ENCODE results near the gene CCM2. TPM values are rescaled to one million over a fixed set of nuclear protein-coding genes. Genes with fewer than 3 reads are reported as not detected.

CCM2 gene
- total RNA-seq, 3 donors from 2014 or later (not counting 1 experiment from before 2014, with no cell fraction given) = 66.2 to 104 (median 97.5) TPM

DNA sequence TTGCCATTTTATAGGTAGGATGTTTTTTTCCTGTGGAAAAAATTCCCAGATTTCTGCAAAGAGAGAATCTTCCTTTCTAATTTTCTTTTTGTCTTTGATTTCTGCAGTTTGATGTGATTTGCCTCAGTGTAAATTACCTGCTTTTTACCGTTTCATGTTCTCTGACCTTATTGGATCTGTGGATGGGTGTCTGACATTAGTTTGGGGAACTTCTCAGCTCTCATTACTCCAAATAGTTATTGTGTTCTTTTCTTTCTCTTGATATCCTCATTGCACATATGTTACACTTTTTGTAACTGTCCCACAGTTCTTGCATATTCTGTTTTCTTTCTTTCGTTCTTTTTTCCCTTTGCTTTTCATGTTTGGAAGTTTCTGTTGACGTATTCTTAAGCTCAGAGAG lies 60.3 kb downstream of the CCM2 start:
- no peak overlapping the region for H3K27ac ChIP-seq (ENCODE audit: low read length)
- H3K4me3 ChIP-seq (ENCODE audit: low read length) = no peak overlapping the region
- peaks cover 46% of the 10 kb centered on the region for H3K36me3 ChIP-seq (ENCODE audit: control insufficient read depth, insufficient read depth, low read length)
- intact Hi-C loops (cut with micrococcal nuclease) = no loop called here
- Mint-ChIP-seq H3K4me3 (no peak overlapping the region), H3K27ac (peak overlapping the region; percentile 56 to 58), H3K9me3 (no peaks in the 10 kb centered on the region), H3K4me1 (peaks cover 66 to 82% of the 10 kb centered on the region in 2 donors), H3K36me3 (no peaks in the 10 kb centered on the region), H3K27me3 (ENCODE audit: low read depth in 2 of 2) (no peaks in the 10 kb centered on the region)
- peaks cover 27% of the 10 kb centered on the region for H3K4me1 ChIP-seq (ENCODE audit: control insufficient read depth, insufficient read depth, low read length)
- no peak for DNase-seq
- 97% methylated on average over 2 of the region's 3 CpGs for WGBS (ENCODE audit: insufficient coverage)
- TF ChIP-seq, protein P1, sequence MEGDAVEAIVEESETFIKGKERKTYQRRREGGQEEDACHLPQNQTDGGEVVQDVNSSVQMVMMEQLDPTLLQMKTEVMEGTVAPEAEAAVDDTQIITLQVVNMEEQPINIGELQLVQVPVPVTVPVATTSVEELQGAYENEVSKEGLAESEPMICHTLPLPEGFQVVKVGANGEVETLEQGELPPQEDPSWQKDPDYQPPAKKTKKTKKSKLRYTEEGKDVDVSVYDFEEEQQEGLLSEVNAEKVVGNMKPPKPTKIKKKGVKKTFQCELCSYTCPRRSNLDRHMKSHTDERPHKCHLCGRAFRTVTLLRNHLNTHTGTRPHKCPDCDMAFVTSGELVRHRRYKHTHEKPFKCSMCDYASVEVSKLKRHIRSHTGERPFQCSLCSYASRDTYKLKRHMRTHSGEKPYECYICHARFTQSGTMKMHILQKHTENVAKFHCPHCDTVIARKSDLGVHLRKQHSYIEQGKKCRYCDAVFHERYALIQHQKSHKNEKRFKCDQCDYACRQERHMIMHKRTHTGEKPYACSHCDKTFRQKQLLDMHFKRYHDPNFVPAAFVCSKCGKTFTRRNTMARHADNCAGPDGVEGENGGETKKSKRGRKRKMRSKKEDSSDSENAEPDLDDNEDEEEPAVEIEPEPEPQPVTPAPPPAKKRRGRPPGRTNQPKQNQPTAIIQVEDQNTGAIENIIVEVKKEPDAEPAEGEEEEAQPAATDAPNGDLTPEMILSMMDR (IDR thresholded peaks at IDR 0.05) = no peak
- H3K27me3 ChIP-seq (ENCODE audit: control insufficient read depth, insufficient read depth, low read length) = no peaks in the 10 kb centered on the region
- ATAC-seq = no peak
- H3K9me3 ChIP-seq (ENCODE audit: control insufficient read depth, insufficient read depth, low read length) = no peaks in the 10 kb centered on the region

- Histone ChIP-seq H3K36me3 (ENCODE audit: control insufficient read depth, insufficient read depth, low read length) (peaks cover 55% of the 10 kb centered on the region), H3K27me3 (ENCODE audit: control insufficient read depth, insufficient read depth, low read length) (no peaks in the 10 kb centered on the region), H3K9me3 (ENCODE audit: control insufficient read depth, insufficient read depth, low read length) (no peaks in the 10 kb centered on the region), H3K27ac (ENCODE audit: low read length) (no peak overlapping the region), H3K4me1 (ENCODE audit: control insufficient read depth, insufficient read depth, low read length) (peaks cover 28% of the 10 kb centered on the region), H3K4me3 (ENCODE audit: low read length) (no peak overlapping the region)
- Mint-ChIP-seq H3K27me3 (ENCODE audit: low read depth in 2 of 2) (no peaks in the 10 kb centered on the region), H3K9me3 (no peaks in the 10 kb centered on the region), H3K27ac (peak overlapping the region; percentile 56 to 58), H3K4me1 (peaks cover 65 to 82% of the 10 kb centered on the region in 2 donors), H3K4me3 (no peak overlapping the region), H3K36me3 (no peaks in the 10 kb centered on the region)
- no CpG with 5 or more reads among the region's 2 CpGs for WGBS (ENCODE audit: insufficient coverage)
- no peak for DNase-seq
- intact Hi-C loops (cut with micrococcal nuclease) = no loop called here
- TF ChIP-seq, protein P1 (IDR thresholded peaks at IDR 0.05) = no peak
- no peak for ATAC-seq
Measured at GRCh38 chr7:45061352-45061751, 61.4 kb downstream of the CCM2 start.

DNA sequence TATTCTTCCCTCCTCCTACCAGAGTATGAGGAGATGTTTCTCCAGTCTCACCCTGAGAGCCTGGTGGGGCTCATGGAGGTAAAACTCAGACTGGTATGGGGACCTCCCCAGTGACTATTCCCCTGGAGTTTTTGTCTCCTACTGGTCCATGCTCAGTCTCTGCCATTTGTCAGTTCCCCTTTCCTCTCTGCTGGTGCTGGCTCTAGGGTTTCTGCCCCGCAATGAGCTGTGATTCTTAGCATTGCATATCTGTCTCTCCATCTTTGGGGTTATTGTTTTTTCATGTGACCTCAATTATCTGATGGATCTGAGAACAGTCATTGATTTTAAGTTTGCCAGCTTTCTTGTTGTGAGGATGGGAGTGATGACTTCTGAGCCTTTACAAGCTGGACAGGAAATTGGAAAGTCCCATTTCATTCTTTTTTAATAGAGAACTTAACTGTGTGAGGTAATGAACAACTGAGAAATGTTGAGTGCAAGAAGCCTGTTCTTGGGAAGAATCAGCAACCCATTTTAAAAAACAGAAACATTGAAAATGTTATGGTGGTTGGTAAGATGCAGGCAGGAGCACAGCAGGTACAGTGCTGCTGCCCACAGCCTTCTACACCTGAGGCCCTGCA lies 61.9 kb downstream of the CCM2 start:
- peak in 1 of 3 donors; percentile 26 for ATAC-seq
- Histone ChIP-seq H3K36me3 (ENCODE audit: control insufficient read depth, insufficient read depth, low read length) (peaks cover 55% of the 10 kb centered on the region), H3K4me3 (ENCODE audit: low read length) (no peak overlapping the region), H3K4me1 (ENCODE audit: control insufficient read depth, insufficient read depth, low read length) (peaks cover 28% of the 10 kb centered on the region), H3K27me3 (ENCODE audit: control insufficient read depth, insufficient read depth, low read length) (no peaks in the 10 kb centered on the region), H3K27ac (ENCODE audit: low read length) (no peak overlapping the region), H3K9me3 (ENCODE audit: control insufficient read depth, insufficient read depth, low read length) (no peaks in the 10 kb centered on the region)
- DNase-seq = no peak
- H3K4me3 Mint-ChIP-seq = peak overlapping the region; percentile 4
- peak overlapping the region; percentile 56 to 58 for H3K27ac Mint-ChIP-seq
- TF ChIP-seq, protein P1 (IDR thresholded peaks at IDR 0.05) = no peak
- H3K27me3 Mint-ChIP-seq (ENCODE audit: low read depth in 2 of 2) = no peaks in the 10 kb centered on the region
- H3K9me3 Mint-ChIP-seq = no peaks in the 10 kb centered on the region
- 50% methylated on average over 1 of the region's 1 CpG for WGBS (ENCODE audit: insufficient coverage)
- H3K36me3 Mint-ChIP-seq = no peaks in the 10 kb centered on the region
- intact Hi-C loops (cut with micrococcal nuclease) = no loop called here
- H3K4me1 Mint-ChIP-seq = peaks cover 64 to 86% of the 10 kb centered on the region in 2 donors
